Measurements from ENCODE around the gene CDK5RAP3.

CDK5RAP3 gene

DNA sequence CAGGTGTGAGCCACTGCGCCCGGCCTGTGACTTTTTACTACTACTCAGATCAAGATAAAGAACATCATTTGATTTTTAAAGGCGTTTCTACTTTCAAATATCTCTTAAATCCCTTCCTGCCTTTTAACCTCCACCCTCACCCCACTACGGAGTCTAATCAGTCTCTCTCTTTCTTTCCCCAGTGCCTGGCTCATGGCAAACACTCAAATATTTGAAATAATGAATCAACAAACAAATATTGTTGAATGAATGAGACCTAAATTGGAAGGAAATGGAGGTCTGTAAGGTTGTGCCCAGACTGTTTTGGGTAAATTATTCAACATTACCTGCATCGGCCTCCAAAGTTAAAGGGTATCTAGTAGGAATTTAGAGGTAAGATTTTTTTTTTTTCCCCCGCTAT, 52.0 kb downstream of the CDK5RAP3 start:
- in situ Hi-C loops (cut with MboI; ENCODE audit: low sequenced_read_pairs), result no loop called here

- in situ Hi-C loops (cut with MboI; ENCODE audit: low sequenced_read_pairs), result no loop called here
Measured at GRCh38 chr17:48023400-48024148, 52.7 kb downstream of the CDK5RAP3 start.

DNA sequence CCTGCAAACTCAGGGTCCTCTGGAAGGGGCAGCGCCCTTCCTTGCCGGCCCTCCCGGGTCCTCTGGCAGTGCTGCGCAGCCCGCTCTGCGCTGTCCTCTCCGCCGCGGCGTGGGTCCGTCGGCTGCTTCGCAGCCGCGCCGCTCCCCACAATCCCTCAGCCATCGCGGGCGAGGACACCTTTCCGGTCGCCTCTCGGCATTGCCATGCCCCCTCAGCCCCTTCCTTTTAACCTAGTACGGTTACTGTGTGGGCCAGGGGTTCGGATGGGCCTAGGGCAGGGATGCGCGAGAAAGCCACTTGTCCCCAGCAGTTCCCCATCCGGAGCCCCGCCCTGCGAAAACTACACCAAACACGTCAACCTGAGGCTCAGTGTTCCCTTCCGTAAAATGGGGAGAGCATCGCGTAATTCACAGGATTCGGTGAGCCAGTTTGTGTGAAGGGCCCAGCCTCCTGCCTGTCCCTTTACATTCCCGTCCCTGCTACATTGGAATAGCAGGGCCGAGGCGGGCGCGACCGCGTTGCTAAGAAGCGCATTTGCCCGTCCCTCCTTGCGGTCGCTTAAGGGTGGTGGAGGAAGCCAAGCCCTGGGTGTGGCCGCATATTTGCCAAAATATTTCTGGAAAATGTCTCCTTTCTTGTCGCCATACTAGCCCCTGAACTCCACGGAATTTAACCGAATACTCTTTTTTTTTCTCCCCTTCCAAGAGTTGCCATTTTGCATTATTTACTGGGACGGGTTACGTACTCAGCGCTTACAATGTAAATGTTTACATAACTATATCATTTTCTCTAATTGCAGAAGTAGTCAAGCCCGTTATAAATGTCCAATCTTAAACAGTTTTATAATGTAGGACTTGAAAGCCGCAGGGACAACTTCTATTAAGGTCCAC, 53.5 kb downstream of the CDK5RAP3 start:
- in situ Hi-C loops (cut with MboI; ENCODE audit: low sequenced_read_pairs), result no loop called here

DNA sequence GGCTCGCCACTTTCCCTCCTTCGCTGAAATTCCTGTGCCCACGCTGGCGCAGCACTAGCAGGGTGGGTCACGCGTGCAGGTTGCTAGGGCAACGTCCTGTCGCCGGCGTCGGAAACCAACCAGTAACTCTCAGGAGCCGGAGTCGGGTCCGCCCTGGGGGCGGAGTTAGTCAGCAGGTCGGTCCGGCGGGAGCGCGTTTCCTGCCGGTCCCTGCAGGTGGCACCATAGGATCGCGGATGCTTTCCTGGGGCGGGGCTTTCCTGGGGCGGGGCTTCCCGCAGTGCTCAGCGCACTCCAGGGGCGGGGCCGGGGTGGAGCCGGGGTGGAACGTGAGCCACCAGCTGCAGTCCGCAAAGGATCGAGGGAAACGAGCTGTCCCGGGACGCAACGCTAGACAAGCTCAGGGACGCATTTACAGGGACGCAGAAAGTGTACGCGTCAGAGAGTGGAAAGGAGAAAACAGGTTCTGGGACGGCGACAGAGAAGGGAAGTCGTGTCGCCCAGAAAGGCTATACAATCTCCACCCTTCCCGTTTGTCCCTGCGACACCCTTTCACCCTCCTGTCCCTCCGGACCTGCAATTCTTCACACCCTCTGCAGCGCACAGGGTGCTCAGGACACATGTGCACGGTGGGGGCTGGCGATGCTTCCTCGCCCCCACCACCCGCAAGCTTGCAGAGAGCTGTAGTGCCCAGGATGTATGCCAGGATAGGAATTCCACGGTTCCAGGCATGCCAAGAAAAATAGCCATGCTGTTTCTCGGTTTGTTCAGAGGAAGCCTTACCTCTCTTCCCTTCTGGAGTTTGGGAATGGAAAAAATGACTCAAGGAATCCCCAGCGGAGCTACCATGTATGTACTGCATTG, 54.4 kb downstream of the CDK5RAP3 start:
- in situ Hi-C loops (cut with MboI; ENCODE audit: low sequenced_read_pairs), result no loop called here

- in situ Hi-C loops (cut with MboI; ENCODE audit: low sequenced_read_pairs), result no loop called here
Measured at GRCh38 chr17:48025904-48026501, 55.1 kb downstream of the CDK5RAP3 start.

DNA sequence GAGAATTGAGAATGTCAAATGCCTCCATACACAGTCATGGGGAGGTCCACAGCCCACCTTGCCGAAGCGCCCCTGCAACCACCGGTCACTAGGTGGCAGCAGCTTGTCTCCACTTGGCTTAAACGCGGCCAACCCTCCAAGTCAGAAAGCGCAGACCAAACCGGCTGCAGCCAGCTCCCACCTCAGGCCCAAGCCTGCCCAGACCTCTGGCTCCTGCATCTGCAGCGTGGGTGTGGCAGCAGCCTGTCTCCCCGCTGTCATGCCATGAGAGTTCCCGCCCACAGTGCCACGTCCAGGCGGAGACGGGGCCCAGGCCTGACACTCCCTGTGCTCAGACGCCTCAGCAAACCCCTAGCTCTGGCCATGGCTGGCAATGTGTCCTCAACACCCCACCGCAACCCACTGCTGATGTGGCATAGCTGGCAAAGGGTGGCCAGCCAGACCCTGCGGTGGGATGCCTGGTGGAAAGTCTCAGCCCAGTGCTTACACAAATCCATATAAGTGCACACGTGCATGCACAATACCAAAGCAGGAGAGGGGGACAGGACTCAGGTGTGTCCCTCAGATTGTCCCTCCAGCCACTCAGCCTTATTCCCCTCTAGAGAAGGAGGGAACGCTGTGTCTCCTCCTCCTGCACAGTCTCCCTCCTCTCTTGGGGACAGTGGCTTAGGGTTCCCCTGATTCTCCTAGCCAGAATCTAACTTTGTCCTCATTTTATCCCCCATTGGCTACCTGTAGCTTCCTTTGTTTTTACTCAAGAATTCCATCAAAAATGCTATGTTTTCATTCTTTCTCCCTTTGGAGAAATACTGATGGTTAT, 55.8 kb downstream of the CDK5RAP3 start:
- in situ Hi-C loops (cut with MboI; ENCODE audit: low sequenced_read_pairs), result no loop called here

- in situ Hi-C loops (cut with MboI; ENCODE audit: low sequenced_read_pairs), result no loop called here
Measured at GRCh38 chr17:48027322-48027981, 56.5 kb downstream of the CDK5RAP3 start.

- in situ Hi-C loops (cut with MboI; ENCODE audit: low sequenced_read_pairs), result no loop called here
Measured at GRCh38 chr17:48028736-48029135, 57.8 kb downstream of the CDK5RAP3 start.

DNA sequence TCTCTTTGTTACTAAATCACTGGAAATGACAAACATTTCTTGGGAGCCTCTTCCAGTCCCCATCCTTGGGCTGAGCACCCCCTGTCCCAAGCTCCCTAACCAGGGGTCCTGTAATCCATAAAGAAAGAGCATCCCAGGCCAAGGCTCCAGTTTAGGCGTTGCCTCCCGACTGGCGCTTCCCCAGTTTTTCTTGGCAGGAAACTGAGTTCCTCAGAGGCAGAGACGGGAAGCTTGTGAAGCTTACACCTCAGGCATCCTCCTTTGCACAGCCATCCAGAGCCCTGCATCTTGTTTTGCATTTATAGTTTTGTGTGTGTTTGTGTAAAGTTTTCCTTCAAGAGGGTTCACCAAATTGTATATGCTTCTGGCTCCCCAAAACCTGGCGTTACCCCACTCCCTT, 59.6 kb downstream of the CDK5RAP3 start:
- in situ Hi-C loops (cut with MboI; ENCODE audit: low sequenced_read_pairs), result no loop called here

All from hTERT RPE-1 (cell line).